IPS-NIHi11 (cell line): ENCODE measurements around the gene MCRIP2.
A peak's percentile ranks its signal among the peaks of the same experiment; 100 is the strongest.

Source experiments
- DNase-seq: peaks from one replicate; pipeline ENCODE4 v3.0.0; 2012; ENCODE audit warnings: mixed read lengths, low spot score

MCRIP2 gene

DNA sequence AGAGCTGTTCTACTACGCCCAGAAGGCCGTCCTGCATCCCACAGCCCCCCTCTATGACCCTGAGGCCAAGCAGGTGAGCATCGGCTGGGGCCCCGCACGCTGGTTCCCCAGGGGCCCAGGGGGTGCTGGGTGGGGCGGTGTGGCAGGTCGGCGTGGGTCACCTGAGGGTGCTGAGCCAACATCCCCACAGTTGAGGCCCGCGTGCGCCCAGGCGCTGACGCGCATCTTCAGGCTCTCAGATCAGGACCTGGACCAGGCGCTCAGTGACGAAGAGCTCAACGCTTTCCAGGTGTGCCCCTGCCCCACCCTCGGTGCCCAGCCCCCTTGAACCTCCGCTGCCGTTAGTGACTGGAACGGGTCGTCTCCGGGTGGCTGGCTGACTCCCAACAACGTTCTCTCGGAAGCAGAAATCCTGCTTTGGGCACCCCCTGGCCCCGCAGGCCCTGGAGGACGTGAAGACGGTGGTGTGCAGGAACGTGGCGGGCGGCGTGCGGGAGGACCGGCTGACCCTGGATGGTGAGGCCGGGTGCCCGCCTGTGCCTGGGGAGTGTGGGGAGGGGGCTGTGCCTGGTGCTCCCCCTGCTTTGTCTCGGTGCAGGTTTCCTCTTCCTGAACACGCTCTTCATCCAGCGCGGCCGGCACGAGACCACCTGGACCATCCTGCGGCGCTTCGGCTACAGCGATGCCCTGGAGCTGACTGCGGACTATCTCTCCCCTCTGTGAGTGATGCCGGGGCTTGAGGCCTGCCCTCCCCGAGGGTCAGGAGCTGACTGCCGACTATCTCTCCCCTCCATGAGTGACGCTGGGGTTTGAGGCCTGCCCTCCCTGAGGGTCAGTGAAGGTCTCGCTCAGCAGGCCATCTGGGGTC is 29.1 kb downstream of the MCRIP2 start:
- DNase-seq, result no peak

DNA sequence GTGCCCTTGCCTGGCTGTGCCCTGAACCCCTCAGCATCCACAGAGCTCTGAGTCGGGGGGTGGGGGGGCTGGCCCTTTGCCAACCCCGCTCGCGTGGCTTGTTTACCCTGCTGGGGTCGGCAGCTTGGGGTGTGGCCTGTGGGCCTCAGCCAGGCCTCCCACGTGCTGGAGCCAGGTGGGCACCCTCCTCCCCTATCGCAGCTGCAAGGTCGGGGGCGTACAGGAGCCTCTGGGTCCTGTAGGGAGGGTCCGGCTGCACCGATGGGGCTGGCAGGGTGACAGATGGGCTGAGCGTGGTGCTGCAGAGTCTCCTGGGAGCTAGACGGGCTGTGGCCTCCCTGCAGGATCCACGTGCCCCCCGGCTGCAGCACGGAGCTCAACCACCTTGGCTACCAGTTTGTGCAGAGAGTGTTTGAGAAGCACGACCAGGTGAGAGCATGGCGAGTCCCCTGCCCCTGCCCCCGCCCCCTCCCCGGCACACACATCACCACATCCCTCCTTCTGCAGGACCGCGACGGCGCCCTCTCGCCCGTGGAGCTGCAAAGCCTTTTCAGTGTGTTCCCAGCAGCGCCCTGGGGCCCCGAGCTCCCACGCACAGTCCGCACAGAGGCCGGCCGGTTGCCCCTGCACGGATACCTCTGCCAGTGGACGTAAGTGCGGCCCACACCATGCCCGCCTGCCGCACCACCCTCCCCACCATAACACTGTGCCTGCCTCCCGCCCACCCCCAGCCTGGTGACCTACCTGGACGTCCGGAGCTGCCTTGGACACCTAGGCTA is 29.9 kb downstream of the MCRIP2 start:
- no peak for DNase-seq

DNA sequence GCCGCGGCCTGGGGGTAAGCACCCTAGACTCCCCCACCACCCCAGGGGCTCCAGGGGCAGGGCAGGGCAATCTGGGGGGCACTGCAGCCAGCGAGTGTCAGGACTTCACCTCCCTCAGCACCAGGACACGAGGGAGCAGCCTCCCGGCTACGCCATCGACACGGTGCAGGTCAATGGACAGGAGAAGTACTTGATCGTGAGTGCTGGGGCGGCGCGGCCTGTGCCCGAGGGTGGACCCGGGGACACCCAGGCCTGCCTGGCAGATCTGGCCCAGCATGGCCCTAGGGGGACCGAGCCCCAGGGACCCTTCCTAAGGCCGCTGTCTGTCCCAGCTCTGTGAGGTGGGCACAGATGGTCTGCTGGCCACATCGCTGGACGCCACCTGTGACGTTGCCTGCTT is 30.7 kb downstream of the MCRIP2 start:
- DNase-seq, result no peak

DNA sequence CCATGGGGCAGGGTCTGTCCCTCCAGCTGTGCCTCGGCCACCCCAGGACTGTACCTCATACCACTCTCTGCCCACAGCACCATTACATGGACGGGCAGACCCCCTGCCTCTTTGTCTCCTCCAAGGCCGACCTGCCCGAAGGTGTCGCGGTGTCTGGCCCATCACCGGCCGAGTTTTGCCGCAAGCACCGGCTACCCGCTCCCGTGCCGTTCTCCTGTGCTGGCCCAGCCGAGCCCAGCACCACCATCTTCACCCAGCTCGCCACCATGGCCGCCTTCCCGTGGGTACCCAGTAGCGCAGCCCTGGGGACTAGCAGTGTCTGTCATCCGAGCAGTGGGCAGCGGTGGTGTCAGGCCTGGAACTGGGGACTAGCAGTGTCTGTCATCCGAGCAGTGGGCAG is 31.2 kb downstream of the MCRIP2 start:
- DNase-seq, result no peak

DNA sequence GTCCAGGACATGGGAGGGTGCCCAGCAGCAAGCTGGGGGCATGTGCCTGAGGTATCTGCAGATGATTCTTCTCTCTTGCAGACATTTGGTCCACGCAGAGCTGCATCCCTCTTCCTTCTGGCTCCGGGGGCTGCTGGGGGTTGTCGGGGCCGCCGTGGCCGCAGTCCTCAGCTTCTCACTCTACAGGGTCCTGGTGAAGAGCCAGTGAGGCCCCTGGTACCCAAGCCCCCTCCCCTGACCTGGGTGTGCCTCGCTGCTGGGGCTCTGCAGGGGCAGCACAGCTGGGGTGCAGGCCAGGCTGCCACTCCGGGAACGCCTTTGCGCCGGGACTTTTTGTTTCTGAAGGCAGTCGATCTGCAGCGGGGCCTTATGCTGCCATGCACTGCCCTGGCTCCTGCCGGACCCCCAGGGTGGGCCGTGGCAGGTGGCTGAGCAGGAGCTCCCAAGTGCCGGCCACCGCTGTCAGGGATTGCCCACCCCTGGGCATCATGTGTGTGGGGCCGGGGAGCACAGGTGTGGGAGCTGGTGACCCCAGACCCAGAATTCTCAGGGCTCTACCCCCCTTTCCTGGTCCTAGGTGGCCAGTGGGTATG is 31.9 kb downstream of the MCRIP2 start:
- DNase-seq, result no peak

DNA sequence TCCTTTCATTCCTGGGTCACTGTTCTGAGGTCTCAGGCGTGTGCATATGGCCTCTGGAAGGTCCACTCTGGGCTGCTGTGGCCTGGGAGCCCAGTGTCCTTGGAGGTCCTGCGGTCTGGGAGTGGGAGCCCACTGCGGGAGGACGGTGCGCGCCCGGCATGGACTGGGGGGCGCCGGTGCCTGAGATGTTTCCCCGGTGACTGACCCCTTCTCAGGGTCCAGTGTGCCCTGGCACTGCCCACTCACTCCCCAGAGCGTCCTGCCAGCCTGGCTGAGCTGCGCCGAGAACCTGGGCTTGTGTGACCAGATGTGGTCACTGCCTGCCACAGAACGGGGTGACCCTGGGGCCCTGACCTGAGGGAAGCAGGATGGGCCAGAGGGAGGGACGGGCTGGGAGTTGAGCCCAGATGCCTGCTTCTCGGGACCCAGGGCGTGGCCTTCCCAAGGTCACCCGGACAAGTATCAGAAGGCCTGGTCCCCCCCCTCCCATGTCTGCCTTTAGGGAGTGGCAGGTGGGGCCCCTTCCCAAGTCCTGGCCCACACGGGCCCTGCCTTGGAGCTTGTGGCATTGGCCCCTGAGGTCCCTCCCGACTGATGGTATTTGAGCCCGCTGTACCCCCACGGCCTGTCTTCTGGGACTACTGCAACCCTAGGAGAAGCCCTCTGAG is 32.7 kb downstream of the MCRIP2 start:
- no peak for DNase-seq

DNA sequence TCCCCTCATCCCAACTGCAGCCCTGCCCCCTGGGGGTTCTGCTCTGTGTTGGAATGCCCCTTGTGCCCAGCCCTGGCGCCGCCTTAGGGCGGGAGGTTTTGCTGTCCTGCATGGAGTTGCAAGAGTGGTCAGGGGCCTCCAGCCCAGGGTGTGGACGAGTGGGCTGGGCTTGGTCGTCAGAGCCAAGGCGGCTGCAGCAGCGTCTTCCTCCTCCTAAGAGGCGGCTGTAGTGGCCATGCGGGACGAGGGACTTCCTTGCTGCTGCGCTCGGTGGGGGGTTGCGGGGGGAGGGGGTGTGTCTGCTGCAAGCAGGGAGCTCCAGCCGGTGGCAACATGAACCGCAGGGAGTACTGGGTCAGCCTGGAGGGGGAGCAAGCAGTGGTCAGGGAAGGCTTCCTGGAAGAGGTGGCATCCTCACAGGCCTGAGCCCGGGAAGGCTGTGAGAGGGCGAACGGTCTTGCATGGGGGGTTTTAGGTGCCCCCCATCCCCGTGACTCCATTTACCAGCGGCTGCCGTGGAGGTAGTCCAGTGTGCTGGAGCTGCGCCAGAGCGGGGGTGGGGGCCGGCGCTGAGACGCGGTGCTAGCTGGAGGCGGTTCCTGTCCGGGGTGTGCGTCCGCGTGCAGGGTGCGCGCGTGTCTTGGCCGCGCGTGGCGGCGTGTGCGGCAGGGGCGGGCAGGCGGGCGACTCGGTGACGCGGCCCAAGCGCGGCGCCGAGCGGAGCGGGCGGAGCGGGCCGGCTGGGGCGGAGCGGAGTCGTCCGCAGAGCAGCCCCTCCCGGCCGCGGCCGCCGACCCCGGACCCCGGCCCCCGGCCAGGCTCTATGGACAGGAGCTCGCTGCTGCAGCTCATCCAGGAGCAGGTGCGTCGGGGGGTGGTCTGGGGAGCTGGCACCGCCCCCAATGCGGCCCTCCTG is 33.6 kb downstream of the MCRIP2 start, which contains the start of gene RHBDL1:
Gene RHBDL1, plus strand, starts transcription at position 704 of the 916 bp plus-strand sequence. Its CDS starts 120 bp downstream, at position 824.
- DNase-seq, result peak; percentile 64

DNA sequence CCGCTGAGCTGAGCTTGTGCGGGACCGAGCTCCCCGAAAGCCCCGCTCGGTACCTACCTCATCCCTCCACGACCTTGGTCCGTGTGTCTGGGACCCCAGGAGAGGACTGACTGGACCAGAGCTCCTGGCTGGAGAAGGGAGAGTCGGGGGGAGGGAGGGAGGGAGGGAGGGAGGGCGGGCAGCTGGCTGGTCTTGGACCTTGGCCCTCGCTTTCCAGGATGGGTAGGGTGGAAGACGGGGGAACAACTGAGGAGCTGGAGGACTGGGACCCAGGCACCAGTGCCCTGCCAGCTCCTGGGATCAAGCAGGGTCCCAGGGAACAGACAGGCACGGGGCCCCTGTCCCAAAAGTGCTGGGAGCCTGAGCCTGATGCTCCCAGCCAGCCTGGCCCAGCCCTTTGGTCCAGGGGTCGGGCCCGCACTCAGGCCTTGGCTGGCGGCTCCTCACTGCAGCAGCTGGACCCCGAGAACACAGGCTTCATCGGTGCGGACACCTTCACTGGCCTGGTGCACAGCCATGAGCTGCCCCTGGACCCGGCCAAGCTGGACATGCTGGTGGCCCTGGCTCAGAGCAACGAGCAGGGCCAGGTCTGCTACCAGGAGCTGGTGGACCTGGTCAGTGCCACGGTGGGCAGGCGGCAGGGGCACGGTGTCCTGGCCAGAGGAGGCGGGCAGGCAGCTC is 34.4 kb downstream of the MCRIP2 start:
- no peak for DNase-seq

DNA sequence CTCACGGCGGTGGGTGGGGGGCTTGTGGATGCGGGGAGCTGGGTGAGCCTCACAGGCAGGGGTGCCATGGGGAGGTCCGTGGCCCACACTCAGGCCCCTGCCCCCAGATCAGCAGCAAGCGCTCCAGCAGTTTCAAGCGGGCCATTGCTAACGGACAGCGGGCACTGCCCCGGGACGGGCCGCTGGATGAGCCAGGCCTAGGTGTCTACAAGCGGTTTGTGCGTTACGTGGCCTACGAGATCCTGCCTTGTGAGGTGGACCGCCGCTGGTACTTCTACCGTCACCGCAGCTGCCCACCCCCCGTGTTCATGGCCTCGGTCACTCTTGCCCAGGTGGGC is 34.9 kb downstream of the MCRIP2 start:
- DNase-seq, result no peak

DNA sequence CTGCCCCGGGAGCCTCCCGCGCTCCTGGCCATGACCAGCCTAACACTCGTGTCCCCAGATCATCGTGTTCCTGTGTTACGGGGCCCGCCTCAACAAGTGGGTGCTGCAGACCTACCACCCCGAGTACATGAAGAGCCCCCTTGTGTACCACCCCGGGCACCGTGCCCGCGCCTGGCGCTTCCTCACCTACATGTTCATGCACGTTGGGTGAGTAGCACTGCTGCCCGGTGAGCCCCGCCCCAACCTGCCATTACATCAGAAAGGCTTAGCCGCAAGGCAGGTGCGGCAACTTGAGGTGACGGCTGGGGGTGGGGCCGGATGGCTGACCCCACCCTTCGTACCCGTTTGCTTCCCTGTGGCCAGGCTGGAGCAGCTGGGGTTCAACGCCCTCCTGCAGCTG is 35.3 kb downstream of the MCRIP2 start:
- DNase-seq, result no peak

DNA sequence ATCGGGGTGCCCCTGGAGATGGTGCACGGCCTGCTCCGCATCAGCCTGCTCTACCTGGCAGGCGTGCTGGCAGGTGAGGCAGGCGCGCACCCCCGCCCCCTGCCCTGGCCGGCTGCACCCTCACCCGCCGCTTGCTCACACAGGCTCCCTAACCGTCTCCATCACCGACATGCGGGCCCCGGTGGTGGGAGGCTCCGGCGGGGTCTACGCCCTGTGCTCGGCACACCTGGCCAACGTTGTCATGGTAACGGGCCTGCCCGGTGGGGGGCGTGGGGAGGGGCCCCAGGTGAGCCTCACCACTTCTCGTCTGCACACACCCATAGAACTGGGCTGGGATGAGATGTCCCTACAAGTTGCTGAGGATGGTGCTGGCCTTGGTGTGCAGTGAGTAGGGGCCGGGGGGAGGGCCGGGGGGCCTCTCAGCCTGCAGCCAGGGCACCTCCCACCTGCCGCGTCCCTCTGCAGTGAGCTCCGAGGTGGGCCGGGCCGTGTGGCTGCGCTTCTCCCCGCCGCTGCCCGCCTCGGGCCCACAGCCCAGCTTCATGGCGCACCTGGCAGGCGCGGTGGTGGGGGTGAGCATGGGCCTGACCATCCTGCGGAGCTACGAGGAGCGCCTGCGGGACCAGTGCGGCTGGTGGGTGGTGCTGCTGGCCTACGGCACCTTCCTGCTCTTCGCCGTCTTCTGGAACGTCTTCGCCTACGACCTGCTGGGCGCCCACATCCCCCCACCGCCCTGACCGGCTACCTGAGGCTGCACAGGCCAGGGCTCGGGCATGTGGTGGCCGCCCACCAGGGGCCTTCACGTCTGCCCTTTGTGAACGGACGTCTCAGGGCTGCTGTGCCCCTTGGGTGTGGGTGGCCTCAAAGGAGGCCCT is 35.9 kb downstream of the MCRIP2 start:
- DNase-seq, result no peak

DNA sequence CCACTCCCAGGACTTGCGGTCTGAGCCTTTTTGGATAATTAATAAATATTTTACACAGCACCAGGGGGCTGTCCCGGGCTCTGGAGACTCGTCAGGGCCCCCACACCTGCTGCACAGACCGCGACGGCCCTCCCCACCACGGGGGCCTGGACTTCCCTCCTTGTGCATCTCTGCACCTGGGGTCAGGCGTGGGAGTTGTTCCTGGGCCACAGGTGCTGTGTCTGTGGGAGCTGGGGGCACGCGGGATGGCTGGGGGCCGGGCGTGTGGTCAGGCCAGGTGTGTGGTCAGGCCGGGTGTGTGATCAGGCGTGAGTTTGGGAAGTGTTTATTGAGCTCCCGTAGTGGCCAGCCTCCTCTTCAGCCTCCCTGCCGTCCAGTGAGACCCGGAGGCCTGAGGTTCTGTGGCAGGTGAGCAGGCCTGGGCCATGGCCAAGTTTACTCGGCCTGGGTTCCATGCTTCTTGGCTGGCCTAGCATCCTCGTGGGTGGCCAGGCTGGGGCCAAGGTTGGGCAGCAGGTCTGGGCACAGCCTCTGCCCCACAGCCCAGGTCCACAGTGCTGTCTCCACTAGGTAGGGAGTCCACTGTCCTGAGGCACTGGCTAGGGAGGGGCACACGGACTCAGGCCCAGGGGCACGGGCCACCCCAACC is 36.7 kb downstream of the MCRIP2 start:
- no peak for DNase-seq

DNA sequence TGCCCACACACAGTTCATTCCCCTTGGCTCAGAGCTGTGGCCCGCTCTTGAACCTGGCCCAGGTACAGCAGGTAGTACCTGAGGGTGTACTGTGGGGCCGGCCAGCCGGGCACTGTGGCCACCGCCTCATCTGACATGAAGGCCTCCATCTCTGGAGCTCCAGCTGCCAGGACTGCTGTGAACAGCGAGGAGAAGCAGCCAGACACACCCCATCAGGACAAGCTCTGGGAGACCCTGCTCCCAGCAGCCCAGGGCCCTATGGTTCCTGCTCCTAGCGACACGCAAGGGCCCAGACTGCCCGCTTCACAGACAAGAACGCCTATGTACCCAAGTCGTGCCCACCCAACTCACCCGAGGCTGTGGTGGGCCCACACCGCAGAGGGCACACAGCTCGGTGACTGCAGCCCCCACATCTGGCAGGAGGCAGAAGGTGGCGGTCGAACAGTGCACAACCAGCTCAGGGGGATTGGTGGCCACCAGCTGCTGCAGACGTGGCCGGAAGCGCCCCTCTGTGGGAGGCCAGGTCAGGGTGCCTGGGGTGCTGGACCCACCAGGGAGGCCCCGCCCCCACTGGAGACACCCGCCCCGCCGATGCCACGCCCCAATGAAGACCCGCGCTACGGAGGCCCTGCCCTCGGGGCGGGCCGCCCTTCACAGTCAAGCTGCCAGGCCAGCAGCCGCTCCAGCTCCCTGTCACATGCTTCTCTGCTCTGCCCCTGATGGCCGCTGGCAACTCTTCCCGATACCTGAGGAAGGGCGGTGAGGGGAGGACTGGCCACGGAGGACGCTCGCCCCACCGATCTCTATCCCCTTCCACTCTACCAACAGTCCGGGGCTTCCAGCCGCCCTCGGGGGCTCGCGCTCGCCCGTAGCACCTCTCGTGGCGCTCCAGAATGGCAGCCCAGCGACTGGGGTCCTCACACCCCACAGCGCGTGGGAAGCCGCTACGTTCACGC is 37.5 kb downstream of the MCRIP2 start:
- DNase-seq, result peak; percentile 73

DNA sequence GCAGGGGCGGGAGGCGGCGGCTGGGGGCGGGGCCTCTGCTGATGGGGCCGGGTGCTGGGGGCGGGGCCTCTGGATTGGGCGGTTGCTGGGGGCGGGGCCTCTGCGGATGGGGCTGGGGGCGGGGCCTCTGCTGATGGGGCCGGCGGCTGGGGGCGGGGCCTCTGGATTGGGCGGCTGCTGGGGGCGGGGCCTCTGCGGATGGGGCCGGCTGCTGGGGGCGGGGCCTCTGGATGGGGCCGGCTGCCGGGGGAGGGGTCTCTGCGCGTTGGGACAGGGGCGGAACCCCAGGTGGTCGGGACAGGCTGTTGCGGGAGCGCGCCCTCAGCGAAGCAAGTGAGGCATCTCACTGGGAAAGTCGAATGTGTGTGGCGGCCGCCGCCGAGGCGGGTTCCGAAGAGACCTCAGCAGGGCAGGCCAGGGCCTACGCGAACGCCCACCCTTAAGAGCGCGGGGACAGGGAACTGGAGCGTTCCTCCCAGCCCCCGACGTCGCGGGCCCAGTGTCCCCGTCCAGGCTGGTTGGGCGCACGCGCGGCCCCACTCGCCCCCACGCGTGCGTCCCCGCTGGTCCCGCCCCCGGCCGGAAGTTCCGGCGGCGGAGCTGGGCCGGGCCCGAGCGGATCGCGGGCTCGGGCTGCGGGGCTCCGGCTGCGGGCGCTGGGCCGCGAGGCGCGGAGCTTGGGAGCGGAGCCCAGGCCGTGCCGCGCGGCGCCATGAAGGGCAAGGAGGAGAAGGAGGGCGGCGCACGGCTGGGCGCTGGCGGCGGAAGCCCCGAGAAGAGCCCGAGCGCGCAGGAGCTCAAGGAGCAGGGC is 38.4 kb downstream of the MCRIP2 start, which contains the start of gene STUB1:
Gene STUB1, plus strand, starts transcription at position 597 of the 811 bp plus-strand sequence. Its CDS starts 116 bp downstream, at position 713.
- DNase-seq, result peak; percentile 82

DNA sequence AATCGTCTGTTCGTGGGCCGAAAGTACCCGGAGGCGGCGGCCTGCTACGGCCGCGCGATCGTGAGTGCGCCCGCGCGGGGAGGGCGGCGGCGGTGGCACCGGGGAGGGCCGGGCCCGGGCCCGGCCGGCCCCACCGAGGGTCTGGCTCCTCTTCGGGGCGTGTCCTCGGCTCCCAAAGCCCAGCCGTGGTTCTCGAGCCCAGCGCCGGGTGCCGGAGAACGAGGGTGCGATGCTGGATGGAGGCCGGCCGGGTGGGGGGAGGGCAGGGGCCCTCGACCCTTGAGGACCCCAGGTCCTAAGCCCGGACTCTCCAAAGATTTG is 39.0 kb downstream of the MCRIP2 start:
- no peak for DNase-seq

DNA sequence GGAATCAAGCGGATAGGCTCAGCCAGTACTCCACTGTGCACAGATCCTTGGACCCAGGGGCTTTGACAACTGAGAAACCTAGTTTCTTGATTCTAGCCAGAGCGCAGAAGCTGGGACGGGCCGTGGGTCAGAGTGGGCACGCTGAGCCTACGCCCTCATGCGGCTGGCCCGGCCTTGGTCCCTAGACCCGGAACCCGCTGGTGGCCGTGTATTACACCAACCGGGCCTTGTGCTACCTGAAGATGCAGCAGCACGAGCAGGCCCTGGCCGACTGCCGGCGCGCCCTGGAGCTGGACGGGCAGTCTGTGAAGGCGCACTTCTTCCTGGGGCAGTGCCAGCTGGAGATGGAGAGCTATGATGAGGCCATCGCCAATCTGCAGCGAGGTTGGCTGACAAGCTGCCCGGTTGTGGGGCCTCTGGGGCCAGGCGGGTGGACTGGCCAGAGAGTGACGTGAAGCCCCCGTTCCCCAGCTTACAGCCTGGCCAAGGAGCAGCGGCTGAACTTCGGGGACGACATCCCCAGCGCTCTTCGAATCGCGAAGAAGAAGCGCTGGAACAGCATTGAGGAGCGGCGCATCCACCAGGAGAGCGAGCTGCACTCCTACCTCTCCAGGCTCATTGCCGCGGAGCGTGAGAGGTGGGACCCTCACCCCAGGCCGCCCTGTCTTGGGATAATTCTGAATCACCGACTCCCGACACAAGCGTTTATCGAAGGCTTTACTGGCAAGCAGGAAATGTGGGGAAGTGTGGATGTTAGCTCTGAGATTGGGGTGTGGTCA is 39.5 kb downstream of the MCRIP2 start:
- DNase-seq, result no peak
